ENCODE measurements around the gene KPNB1. TPM values are rescaled to one million over a fixed set of nuclear protein-coding genes. Genes with fewer than 3 reads are reported as not detected.

Gene KPNB1
- total RNA-seq, 2 donors from 2014 or later, result 452 to 500 TPM

DNA sequence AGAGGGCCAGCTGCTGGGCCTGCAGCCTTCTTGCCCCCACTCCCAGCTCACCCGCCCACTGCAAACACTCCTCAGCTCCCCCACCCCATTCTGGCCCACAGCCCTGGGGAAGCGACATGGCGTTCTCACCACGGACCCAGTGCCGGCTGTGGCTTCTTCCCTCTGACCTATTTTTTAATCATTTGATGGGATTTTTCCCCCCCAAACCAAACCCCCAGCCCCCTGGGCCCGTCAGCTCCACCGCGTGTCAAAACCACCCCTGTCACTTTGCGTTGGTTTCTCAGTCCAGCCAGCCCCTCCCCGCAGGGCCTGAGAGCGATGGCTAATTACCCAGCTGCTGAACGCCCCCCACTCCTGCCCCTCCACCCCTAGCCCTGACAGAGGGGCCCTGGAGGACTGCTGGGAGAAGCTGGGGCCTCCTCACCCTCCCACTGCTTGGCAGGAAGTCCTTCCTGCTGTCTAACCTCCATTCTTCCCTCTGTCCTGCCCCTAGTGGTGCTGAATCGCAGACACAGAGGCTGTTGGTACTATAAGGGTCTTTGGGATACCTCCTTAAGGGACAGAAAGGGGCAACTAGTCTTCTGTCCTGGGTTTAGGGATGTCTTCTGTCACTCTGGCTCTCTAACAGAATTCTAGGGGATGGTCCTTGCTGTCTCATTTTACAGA is 75.9 kb downstream of the KPNB1 start:
- H3K4me3 ChIP-seq (ENCODE audit: low read length), result no peak overlapping the region
- Mint-ChIP-seq H3K4me1 (peaks cover 2% of the 10 kb centered on the region), H3K27me3 (ENCODE audit: insufficient read depth) (peaks cover 58% of the 10 kb centered on the region), H3K4me3 (no peak overlapping the region), H3K27ac (no peak overlapping the region), H3K36me3 (ENCODE audit: low read depth) (no peaks in the 10 kb centered on the region), H3K9me3 (peaks cover 3% of the 10 kb centered on the region)
- H3K36me3 ChIP-seq (ENCODE audit: control insufficient read depth, insufficient read depth, low read length), result no peaks in the 10 kb centered on the region
- DNase-seq, result no peak
- H3K27ac ChIP-seq (ENCODE audit: low read depth, low read length), result no peak overlapping the region
- no peaks in the 10 kb centered on the region for H3K4me1 ChIP-seq (ENCODE audit: control insufficient read depth, insufficient read depth, low read length)
- WGBS, 2 experiments (ENCODE audit: insufficient coverage in 1 of 2, insufficient read length in 1 of 2), result 83 to 85% methylated on average over 3 to 13 of the region's 13 CpGs
- no peak overlapping the region for H3K9ac ChIP-seq (ENCODE audit: extremely low read depth, low read length, poor library complexity, severe bottlenecking)
- H3K9me3 ChIP-seq (ENCODE audit: control insufficient read depth, low read length), result no peaks in the 10 kb centered on the region
- TF ChIP-seq, protein P1, sequence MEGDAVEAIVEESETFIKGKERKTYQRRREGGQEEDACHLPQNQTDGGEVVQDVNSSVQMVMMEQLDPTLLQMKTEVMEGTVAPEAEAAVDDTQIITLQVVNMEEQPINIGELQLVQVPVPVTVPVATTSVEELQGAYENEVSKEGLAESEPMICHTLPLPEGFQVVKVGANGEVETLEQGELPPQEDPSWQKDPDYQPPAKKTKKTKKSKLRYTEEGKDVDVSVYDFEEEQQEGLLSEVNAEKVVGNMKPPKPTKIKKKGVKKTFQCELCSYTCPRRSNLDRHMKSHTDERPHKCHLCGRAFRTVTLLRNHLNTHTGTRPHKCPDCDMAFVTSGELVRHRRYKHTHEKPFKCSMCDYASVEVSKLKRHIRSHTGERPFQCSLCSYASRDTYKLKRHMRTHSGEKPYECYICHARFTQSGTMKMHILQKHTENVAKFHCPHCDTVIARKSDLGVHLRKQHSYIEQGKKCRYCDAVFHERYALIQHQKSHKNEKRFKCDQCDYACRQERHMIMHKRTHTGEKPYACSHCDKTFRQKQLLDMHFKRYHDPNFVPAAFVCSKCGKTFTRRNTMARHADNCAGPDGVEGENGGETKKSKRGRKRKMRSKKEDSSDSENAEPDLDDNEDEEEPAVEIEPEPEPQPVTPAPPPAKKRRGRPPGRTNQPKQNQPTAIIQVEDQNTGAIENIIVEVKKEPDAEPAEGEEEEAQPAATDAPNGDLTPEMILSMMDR (conservative IDR thresholded peaks at IDR 0.05), result peak; percentile 52
- H3K27me3 ChIP-seq (ENCODE audit: control insufficient read depth, insufficient read depth, low read length, poor library complexity, severe bottlenecking), result peaks cover 30% of the 10 kb centered on the region

- H3K4me1 ChIP-seq (ENCODE audit: control insufficient read depth, insufficient read depth, low read length), result no peaks in the 10 kb centered on the region
- Mint-ChIP-seq H3K36me3 (ENCODE audit: low read depth) (no peaks in the 10 kb centered on the region), H3K4me1 (peaks cover 2% of the 10 kb centered on the region), H3K27ac (no peak overlapping the region), H3K27me3 (ENCODE audit: insufficient read depth) (peaks cover 58% of the 10 kb centered on the region), H3K9me3 (no peaks in the 10 kb centered on the region), H3K4me3 (no peak overlapping the region)
- no peaks in the 10 kb centered on the region for H3K9me3 ChIP-seq (ENCODE audit: control insufficient read depth, low read length)
- H3K4me3 ChIP-seq (ENCODE audit: low read length), result no peak overlapping the region
- no peaks in the 10 kb centered on the region for H3K36me3 ChIP-seq (ENCODE audit: control insufficient read depth, insufficient read depth, low read length)
- no peak overlapping the region for H3K9ac ChIP-seq (ENCODE audit: extremely low read depth, low read length, poor library complexity, severe bottlenecking)
- peak; percentile 61 for DNase-seq
- peaks cover 30% of the 10 kb centered on the region for H3K27me3 ChIP-seq (ENCODE audit: control insufficient read depth, insufficient read depth, low read length, poor library complexity, severe bottlenecking)
- TF ChIP-seq, protein P1 (conservative IDR thresholded peaks at IDR 0.05), result no peak
- 87 to 92% methylated on average over 5 to 12 of the region's 12 CpGs for WGBS, 2 experiments (ENCODE audit: insufficient coverage in 1 of 2, insufficient read length in 1 of 2)
- H3K27ac ChIP-seq (ENCODE audit: low read depth, low read length), result no peak overlapping the region
Measured at GRCh38 chr17:47726796-47727703, 77.3 kb downstream of the KPNB1 start.

DNA sequence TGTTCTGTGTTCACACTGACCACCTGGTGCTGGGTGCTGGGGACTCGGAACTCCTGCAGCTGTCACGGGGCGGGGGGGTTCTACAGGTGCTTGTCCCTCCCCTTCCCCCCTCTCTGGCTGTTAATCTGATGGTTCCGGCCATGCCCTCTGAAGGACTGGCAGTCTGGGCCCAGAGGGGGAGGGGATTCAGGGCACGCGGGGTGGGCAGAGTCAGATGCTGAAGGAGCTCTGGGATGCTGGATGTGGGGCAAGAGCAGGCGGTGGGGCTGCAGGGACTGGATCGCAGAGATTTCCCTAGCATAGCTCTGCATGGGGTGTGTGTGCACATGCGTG is 78.0 kb downstream of the KPNB1 start:
- peak; percentile 49 for DNase-seq
- H3K27ac ChIP-seq (ENCODE audit: low read depth, low read length), result no peak overlapping the region
- no peaks in the 10 kb centered on the region for H3K36me3 ChIP-seq (ENCODE audit: control insufficient read depth, insufficient read depth, low read length)
- H3K36me3 Mint-ChIP-seq (ENCODE audit: low read depth), result no peaks in the 10 kb centered on the region
- WGBS, 2 experiments (ENCODE audit: insufficient coverage in 1 of 2, insufficient read length in 1 of 2), result 67 to 88% methylated on average over 3 to 9 of the region's 9 CpGs
- peaks cover 33% of the 10 kb centered on the region for H3K27me3 ChIP-seq (ENCODE audit: control insufficient read depth, insufficient read depth, low read length, poor library complexity, severe bottlenecking)
- H3K9me3 Mint-ChIP-seq, result no peaks in the 10 kb centered on the region
- H3K4me1 ChIP-seq (ENCODE audit: control insufficient read depth, insufficient read depth, low read length), result no peaks in the 10 kb centered on the region
- no peak overlapping the region for H3K9ac ChIP-seq (ENCODE audit: extremely low read depth, low read length, poor library complexity, severe bottlenecking)
- H3K4me1 Mint-ChIP-seq, result peaks cover 2% of the 10 kb centered on the region
- peaks cover 58% of the 10 kb centered on the region for H3K27me3 Mint-ChIP-seq (ENCODE audit: insufficient read depth)
- no peak overlapping the region for H3K27ac Mint-ChIP-seq
- no peaks in the 10 kb centered on the region for H3K9me3 ChIP-seq (ENCODE audit: control insufficient read depth, low read length)
- H3K4me3 Mint-ChIP-seq, result no peak overlapping the region
- TF ChIP-seq, protein P1 (conservative IDR thresholded peaks at IDR 0.05), result no peak
- H3K4me3 ChIP-seq (ENCODE audit: low read length), result no peak overlapping the region
